ENCODE data around the gene CNTNAP3. TPM values are rescaled to one million over a fixed set of nuclear protein-coding genes. Genes with fewer than 3 reads are reported as not detected.
"Not testable (repeated sequence)": the region's sequence is repeated elsewhere in the genome, so short reads cannot be mapped to it uniquely, and the experiment has no call there.

The CNTNAP3 gene
- total and polyA plus RNA-seq, 4 donors = 7.5 to 16.3 (median 9.7) TPM

DNA sequence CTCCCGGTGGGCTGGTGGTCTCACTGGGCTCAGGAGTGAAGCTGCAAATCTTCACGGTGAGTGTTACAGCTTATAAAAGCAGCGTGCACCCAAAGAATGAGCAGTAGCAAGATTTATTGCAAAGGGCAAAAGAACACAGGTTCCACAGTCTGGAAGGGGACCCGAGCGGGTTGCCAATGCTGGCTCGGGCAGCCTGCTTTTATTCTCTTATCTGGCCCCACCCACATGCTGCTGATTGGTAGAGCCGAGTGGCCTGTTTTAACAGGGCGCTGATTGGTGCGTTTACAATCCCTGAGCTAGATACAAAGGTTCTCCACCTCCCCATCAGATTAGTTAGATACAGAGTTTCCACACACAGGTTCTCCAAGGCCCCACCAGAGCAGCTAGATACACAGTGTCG is 246.2 kb downstream of the CNTNAP3 start:
- ATAC-seq (ENCODE audit: low FRiP score); H3K9me3 ChIP-seq (ENCODE audit: control insufficient read depth, low read length); H3K36me3 ChIP-seq (ENCODE audit: control insufficient read depth in 1 of 2, insufficient read depth in 2 of 2, low read length in 1 of 2); intact Hi-C loops (cut with DNase I); H3K4me3 ChIP-seq (ENCODE audit: low read length in 2 of 2); H3K4me1 ChIP-seq (ENCODE audit: control insufficient read depth in 1 of 2, insufficient read depth in 2 of 2, low read length in 2 of 2); DNase-seq; H3K27me3 ChIP-seq (ENCODE audit: control insufficient read depth in 1 of 2, insufficient read depth in 2 of 2, low read length in 1 of 2); H3K27ac ChIP-seq (ENCODE audit: low read depth in 1 of 2, low read length in 2 of 2): not testable (repeated sequence)
- 82 to 87% methylated on average over 10 of the region's 10 CpGs for whole genome bisulfite sequencing, 2 donors

DNA sequence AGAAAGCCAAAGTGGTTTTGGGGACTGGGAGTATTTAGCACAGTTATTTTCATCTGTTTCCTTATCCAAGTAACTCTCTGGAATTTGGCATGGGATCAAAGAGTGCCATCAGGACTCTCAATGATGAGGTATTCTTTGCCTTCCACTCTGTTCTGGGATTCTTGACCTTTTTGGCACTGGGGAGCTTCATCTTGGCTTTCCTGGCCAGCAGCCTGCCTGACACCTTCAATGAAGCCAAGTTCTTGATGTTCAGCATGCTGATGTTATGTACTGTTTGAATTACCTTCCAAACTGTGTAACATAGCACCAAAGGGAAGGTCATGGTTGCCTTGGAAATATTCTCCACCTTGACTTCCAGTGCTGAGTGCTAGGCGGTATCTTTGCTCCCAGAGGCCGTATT is 248.8 kb downstream of the CNTNAP3 start:
- H3K4me3 ChIP-seq (ENCODE audit: low read length in 2 of 2); intact Hi-C loops (cut with DNase I); H3K4me1 ChIP-seq (ENCODE audit: control insufficient read depth in 1 of 2, insufficient read depth in 2 of 2, low read length in 2 of 2); ATAC-seq (ENCODE audit: low FRiP score); DNase-seq; H3K9me3 ChIP-seq (ENCODE audit: control insufficient read depth, low read length); H3K27ac ChIP-seq (ENCODE audit: low read depth in 1 of 2, low read length in 2 of 2); H3K36me3 ChIP-seq (ENCODE audit: control insufficient read depth in 1 of 2, insufficient read depth in 2 of 2, low read length in 1 of 2); H3K27me3 ChIP-seq (ENCODE audit: control insufficient read depth in 1 of 2, insufficient read depth in 2 of 2, low read length in 1 of 2): not testable (repeated sequence)
- WGBS, 2 donors = 44 to 49% methylated on average over 2 of the region's 2 CpGs

DNA sequence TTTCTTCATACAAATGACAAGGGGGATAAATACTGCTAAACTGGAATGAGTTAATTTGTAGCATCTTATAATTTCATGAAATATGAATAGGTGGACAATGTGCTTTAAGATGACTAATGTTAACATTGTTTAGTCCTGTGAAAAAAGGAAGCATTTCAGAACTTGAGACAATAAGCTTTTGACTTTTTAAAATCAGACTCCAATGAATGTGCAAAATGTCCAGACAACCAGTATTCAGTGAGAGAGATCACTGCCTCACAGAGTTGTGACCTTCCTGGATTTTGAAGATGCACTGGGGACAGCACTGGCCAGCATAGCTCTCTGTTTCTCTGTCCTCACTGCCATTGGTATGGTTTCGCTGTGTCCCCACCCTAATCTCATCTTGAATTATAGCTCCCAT is 249.7 kb downstream of the CNTNAP3 start:
- H3K36me3 ChIP-seq (ENCODE audit: control insufficient read depth in 1 of 2, insufficient read depth in 2 of 2, low read length in 1 of 2); H3K27ac ChIP-seq (ENCODE audit: low read depth in 1 of 2, low read length in 2 of 2); ATAC-seq (ENCODE audit: low FRiP score); DNase-seq; H3K9me3 ChIP-seq (ENCODE audit: control insufficient read depth, low read length); intact Hi-C loops (cut with DNase I); H3K27me3 ChIP-seq (ENCODE audit: control insufficient read depth in 1 of 2, insufficient read depth in 2 of 2, low read length in 1 of 2); H3K4me1 ChIP-seq (ENCODE audit: control insufficient read depth in 1 of 2, insufficient read depth in 2 of 2, low read length in 2 of 2); H3K4me3 ChIP-seq (ENCODE audit: low read length in 2 of 2): not testable (repeated sequence)
- 86 to 94% methylated on average over 1 of the region's 1 CpG for WGBS, 2 donors

DNA sequence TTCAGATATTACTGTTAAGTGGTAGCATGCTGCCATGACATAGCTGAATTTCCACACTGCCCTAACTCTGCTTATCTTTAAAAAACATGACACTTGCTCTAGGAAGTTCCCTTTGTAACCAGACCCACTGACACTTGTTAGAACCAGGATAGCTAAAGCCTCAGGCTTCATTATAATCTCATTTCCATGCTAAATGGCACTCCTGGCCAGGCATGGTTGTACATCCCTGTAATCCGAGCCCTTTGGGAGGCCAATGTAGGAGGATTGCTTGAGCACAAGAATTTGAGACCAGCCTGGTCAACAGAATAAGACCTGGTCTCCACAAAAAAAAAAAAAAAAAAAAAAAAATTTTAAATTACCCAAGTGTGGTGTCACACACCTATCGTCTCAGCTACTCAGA is 254.1 kb downstream of the CNTNAP3 start:
- intact Hi-C loops (cut with DNase I); H3K36me3 ChIP-seq (ENCODE audit: control insufficient read depth in 1 of 2, insufficient read depth in 2 of 2, low read length in 1 of 2); H3K9me3 ChIP-seq (ENCODE audit: control insufficient read depth, low read length); DNase-seq; H3K27me3 ChIP-seq (ENCODE audit: control insufficient read depth in 1 of 2, insufficient read depth in 2 of 2, low read length in 1 of 2); H3K4me3 ChIP-seq (ENCODE audit: low read length in 2 of 2); H3K27ac ChIP-seq (ENCODE audit: low read depth in 1 of 2, low read length in 2 of 2); H3K4me1 ChIP-seq (ENCODE audit: control insufficient read depth in 1 of 2, insufficient read depth in 2 of 2, low read length in 2 of 2); ATAC-seq (ENCODE audit: low FRiP score): not testable (repeated sequence)
- WGBS, 2 donors = 94% methylated on average over 2 of the region's 2 CpGs

DNA sequence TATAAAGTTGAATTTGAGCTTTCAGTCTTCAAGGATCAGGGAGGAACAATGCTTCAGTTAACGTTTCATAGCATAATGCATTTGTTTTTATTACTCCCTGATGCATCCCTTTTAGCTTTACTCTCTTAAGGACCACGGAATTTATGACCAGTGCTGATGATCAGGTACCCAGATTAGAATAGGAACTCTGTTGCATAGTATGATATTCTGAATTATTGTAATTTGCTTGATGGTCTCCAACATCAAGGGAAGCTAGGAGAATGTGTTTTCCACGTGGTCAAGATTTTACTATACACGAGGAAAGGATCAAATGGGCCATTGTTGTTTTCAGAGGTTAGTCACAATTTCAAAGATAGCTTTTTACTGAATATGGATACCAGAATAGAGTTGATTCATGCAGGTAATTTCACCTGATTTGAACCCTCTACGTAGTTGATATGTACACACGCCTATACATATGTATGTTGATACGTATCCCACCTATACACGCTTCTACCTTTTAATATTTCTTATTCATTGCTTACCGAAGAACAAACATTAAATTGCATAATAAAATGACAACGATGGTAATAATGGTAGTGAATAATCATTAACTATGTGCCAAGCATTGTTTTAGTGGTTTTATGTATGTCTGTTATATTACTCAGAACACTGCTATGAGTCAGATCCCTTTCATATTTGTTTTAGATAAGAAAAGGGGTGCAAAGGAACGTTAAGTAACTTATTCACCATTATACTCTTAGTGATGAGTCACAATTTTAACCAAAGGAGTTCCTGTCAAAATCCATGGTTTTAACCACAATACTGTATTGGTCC is 257.6 kb downstream of the CNTNAP3 start:
- intact Hi-C loops (cut with DNase I); H3K27me3 ChIP-seq (ENCODE audit: control insufficient read depth in 1 of 2, insufficient read depth in 2 of 2, low read length in 1 of 2); H3K27ac ChIP-seq (ENCODE audit: low read depth in 1 of 2, low read length in 2 of 2); ATAC-seq (ENCODE audit: low FRiP score); H3K9me3 ChIP-seq (ENCODE audit: control insufficient read depth, low read length); H3K36me3 ChIP-seq (ENCODE audit: control insufficient read depth in 1 of 2, insufficient read depth in 2 of 2, low read length in 1 of 2); DNase-seq; H3K4me1 ChIP-seq (ENCODE audit: control insufficient read depth in 1 of 2, insufficient read depth in 2 of 2, low read length in 2 of 2); H3K4me3 ChIP-seq (ENCODE audit: low read length in 2 of 2): not testable (repeated sequence)
- WGBS, 2 donors = 79 to 80% methylated on average over 7 of the region's 11 CpGs

DNA sequence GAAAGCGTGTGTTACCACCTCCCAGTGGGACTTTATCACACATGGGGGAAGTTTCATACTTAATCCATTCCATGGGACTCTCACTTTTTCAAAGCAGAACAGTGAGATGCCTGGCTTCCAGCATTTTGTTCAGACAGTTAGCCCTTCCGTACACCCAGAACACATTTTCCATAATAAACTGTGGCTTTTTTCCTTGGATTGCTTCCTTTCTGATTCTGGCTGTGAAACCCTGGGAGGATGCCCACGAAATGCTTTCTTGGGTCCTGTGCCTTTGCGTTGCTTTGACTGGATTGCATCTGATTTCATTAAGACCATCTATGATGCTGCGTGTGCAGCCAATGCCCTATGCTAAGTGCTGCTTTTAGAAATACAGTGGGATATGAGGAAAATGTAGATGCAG is 259.1 kb downstream of the CNTNAP3 start:
- H3K36me3 ChIP-seq (ENCODE audit: control insufficient read depth in 1 of 2, insufficient read depth in 2 of 2, low read length in 1 of 2); H3K4me1 ChIP-seq (ENCODE audit: control insufficient read depth in 1 of 2, insufficient read depth in 2 of 2, low read length in 2 of 2); H3K27ac ChIP-seq (ENCODE audit: low read depth in 1 of 2, low read length in 2 of 2); H3K9me3 ChIP-seq (ENCODE audit: control insufficient read depth, low read length); DNase-seq; ATAC-seq (ENCODE audit: low FRiP score); H3K27me3 ChIP-seq (ENCODE audit: control insufficient read depth in 1 of 2, insufficient read depth in 2 of 2, low read length in 1 of 2); H3K4me3 ChIP-seq (ENCODE audit: low read length in 2 of 2); intact Hi-C loops (cut with DNase I): not testable (repeated sequence)
- 52 to 54% methylated on average over 5 of the region's 5 CpGs for WGBS, 2 donors

DNA sequence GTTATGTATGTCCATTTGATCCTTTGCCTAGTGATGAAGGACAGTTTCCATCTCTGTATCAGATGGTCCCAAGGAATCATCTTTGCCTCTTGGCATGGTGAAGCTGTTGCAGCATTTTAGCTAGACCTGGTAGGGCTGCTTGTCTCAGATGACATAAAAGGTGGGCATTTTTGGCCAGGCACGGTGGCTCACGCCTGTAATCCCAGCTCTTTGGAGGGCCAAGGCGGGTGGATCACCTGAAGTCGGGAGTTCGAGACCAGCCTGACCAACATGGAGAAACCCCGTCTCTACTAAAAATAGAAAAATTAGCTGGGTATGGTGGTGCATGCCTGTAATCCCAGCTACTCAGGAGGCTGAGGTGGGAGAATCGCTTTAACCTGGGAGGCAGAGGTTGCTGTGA is 259.8 kb downstream of the CNTNAP3 start:
- WGBS, 2 donors = 91 to 92% methylated on average over 7 of the region's 7 CpGs
- H3K36me3 ChIP-seq (ENCODE audit: control insufficient read depth in 1 of 2, insufficient read depth in 2 of 2, low read length in 1 of 2); DNase-seq; H3K27me3 ChIP-seq (ENCODE audit: control insufficient read depth in 1 of 2, insufficient read depth in 2 of 2, low read length in 1 of 2); ATAC-seq (ENCODE audit: low FRiP score); H3K4me3 ChIP-seq (ENCODE audit: low read length in 2 of 2); intact Hi-C loops (cut with DNase I); H3K27ac ChIP-seq (ENCODE audit: low read depth in 1 of 2, low read length in 2 of 2); H3K9me3 ChIP-seq (ENCODE audit: control insufficient read depth, low read length); H3K4me1 ChIP-seq (ENCODE audit: control insufficient read depth in 1 of 2, insufficient read depth in 2 of 2, low read length in 2 of 2): not testable (repeated sequence)

DNA sequence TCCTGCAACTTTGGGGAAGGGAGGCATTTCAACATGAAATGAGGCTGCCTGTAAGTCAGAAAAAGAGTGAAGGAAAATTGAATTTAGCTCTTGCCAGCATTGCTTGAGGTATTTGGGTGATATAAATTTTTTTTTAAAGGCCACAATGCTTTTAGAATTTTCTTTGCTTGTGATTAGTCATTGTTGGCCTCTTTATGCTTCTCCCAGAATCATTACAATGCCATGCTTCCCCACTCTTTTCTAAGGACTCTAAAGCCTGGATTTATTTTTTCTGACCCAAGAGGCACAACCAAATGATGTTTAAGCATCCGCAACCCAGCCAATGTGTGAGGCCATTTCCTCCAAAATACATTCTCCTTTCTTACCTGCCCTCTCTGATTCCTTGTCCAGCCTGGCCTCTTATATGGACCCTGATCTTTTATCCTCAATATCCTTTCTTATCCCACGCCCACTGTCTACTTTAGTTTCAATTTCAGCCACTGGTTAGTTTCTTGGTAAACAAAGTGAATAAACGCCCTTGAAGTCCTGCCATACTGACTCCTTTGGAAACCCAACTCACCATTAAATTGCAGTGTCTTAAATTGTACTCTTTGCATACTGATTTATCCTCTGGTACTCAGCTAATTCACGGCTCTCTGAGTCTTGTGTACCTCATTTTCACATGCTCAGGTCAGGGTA is 261.9 kb downstream of the CNTNAP3 start:
- H3K27ac ChIP-seq (ENCODE audit: low read depth in 1 of 2, low read length in 2 of 2); H3K9me3 ChIP-seq (ENCODE audit: control insufficient read depth, low read length); ATAC-seq (ENCODE audit: low FRiP score); intact Hi-C loops (cut with DNase I); H3K36me3 ChIP-seq (ENCODE audit: control insufficient read depth in 1 of 2, insufficient read depth in 2 of 2, low read length in 1 of 2); H3K4me1 ChIP-seq (ENCODE audit: control insufficient read depth in 1 of 2, insufficient read depth in 2 of 2, low read length in 2 of 2); DNase-seq; H3K27me3 ChIP-seq (ENCODE audit: control insufficient read depth in 1 of 2, insufficient read depth in 2 of 2, low read length in 1 of 2); H3K4me3 ChIP-seq (ENCODE audit: low read length in 2 of 2): not testable (repeated sequence)
- 90 to 94% methylated on average over 4 of the region's 4 CpGs for WGBS, 2 donors
